Tibial nerve (tissue), 4 donors: ENCODE measurements around the gene UBE3A.

Experiments
- CTCF ChIP-seq, 5 experiments: fragments of 200-600 bp in 3 of 5; fragments of 450-650 bp in 2 of 5; sonication (generic) in 3 of 5; IDR thresholded peaks; one replicate each; pipeline ENCODE4 v1.5.1; 2016 to 2019; ENCODE audit warnings: antibody characterized with exemption in 5 of 5, mild to moderate bottlenecking in 3 of 5, moderate library complexity in 2 of 5
- EP300 ChIP-seq, 2 donors: sonication (generic); formaldehyde crosslinking; IDR thresholded peaks; one replicate each; pipeline ENCODE4 v1.6.1; 2017; ENCODE audit warnings: antibody characterized with exemption in 2 of 2, mild to moderate bottlenecking in 1 of 2

DNA sequence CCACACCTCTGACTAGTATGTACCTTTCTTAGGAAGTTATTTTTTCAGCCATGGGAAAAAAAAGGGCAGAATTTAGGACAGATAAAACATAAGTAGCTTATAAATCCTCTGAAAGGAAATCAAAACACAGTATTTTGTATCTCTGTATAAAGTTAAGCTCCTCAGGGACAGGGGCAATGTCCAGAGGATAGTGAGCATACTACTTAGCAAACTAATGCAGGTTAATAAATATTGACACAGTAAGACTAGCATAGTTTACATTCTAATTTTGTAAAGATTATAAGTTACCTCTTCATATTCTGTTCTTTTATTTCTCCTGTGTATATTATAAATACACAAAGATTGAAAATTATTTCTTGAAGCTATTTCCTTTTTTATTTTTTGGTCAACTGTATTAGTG is 2.1 kb downstream of the UBE3A start:
- TF ChIP-seq CTCF (IDR thresholded peaks at IDR 0.05) (no peak), EP300 (IDR thresholded peaks at IDR 0.05) (no peak)
